ENCODE measurements around the gene R3HDM1.

DNA sequence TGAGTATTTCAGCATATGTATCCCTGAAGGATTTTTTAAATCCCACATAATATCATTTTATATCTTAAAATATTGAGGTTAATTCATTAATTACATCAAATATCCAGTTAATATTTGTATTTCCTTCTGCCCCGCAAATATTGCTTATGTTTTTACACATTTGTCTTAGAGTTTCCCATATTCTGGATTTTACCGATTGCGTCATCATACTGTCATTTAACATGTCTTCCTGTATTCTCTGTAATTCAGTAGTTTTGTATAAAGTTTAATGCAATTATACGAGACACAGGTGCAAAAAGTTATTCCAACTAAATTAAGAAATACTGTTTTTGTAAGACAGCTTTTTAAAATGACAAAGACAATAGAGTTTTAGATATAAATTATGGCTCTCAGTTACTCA lies 176.9 kb downstream of the R3HDM1 start:
- no peak for TF ChIP-seq EZH2 (IDR thresholded peaks at IDR 0.05; ENCODE audit: insufficient read depth, low read length)
- TF ChIP-seq, protein P1, sequence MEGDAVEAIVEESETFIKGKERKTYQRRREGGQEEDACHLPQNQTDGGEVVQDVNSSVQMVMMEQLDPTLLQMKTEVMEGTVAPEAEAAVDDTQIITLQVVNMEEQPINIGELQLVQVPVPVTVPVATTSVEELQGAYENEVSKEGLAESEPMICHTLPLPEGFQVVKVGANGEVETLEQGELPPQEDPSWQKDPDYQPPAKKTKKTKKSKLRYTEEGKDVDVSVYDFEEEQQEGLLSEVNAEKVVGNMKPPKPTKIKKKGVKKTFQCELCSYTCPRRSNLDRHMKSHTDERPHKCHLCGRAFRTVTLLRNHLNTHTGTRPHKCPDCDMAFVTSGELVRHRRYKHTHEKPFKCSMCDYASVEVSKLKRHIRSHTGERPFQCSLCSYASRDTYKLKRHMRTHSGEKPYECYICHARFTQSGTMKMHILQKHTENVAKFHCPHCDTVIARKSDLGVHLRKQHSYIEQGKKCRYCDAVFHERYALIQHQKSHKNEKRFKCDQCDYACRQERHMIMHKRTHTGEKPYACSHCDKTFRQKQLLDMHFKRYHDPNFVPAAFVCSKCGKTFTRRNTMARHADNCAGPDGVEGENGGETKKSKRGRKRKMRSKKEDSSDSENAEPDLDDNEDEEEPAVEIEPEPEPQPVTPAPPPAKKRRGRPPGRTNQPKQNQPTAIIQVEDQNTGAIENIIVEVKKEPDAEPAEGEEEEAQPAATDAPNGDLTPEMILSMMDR (IDR thresholded peaks at IDR 0.05; ENCODE audit: insufficient read depth, low read depth, low read length) = no peak

Measured in astrocyte (in vitro differentiated cells and primary cell).